ENCODE data around the gene FCGR3B. TPM values are rescaled to one million over a fixed set of nuclear protein-coding genes. Genes with fewer than 3 reads are reported as not detected.
"Not testable (repeated sequence)": the region's sequence is repeated elsewhere in the genome, so short reads cannot be mapped to it uniquely, and the experiment has no call there.

FCGR3B gene
- total RNA-seq, 2 donors from 2014 or later, result not detected

- not testable (repeated sequence) for DNase-seq
Measured at GRCh38 chr1:161671045-161672020, 40.4 kb upstream of the FCGR3B start.

DNA sequence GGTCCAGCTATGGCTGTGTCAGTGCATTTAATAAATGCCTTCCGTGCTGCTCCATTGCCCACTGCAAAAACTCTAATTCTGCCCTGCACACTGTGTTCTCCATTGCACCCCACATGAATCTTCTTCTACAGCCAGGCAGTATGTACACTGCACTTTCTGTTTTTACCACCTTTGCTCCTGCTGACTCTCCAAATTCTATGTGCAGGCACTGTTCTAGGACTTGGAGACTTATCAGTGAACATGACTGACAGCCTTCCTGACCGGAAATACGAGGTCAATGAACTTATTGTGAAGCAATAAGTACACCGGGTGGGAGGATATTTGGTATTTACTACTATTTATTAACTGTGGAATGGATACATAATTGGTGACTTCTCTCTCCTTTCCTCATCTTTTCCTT lies 33.7 kb upstream of the FCGR3B start:
- H3K27me3 ChIP-seq; H3K9me3 ChIP-seq; ATAC-seq; H3K4me3 ChIP-seq; H3K27ac ChIP-seq; H3K4me1 ChIP-seq; DNase-seq; intact Hi-C loops (cut with DNase I); H3K36me3 ChIP-seq (replicated peaks in 1 of 2; ENCODE audit: insufficient read depth in 1 of 2, low read depth in 2 of 2): not testable (repeated sequence)
- WGBS, 2 donors, result no CpG with 5 or more reads among the region's 4 CpGs

More at GRCh38 chr1:161671045-161672020, 40.4 kb upstream of the FCGR3B start:
- H3K36me3 ChIP-seq (replicated peaks in 1 of 2; ENCODE audit: insufficient read depth in 1 of 2, low read depth in 2 of 2); H3K4me1 ChIP-seq; H3K4me3 ChIP-seq; ATAC-seq; H3K9me3 ChIP-seq; intact Hi-C loops (cut with DNase I); H3K27me3 ChIP-seq; H3K27ac ChIP-seq: not testable (repeated sequence)
- 53 to 55% methylated on average over 9 to 13 of the region's 15 CpGs for WGBS, 2 donors

GRCh38 chr1:161663569-161663968 lies 32.6 kb upstream of the FCGR3B start:
- intact Hi-C loops (cut with DNase I); H3K4me1 ChIP-seq; DNase-seq; H3K9me3 ChIP-seq; ATAC-seq; H3K27ac ChIP-seq; H3K27me3 ChIP-seq; H3K4me3 ChIP-seq; H3K36me3 ChIP-seq (replicated peaks in 1 of 2; ENCODE audit: insufficient read depth in 1 of 2, low read depth in 2 of 2): not testable (repeated sequence)
- no CpG with 5 or more reads among the region's 1 CpG for WGBS, 2 donors

DNA sequence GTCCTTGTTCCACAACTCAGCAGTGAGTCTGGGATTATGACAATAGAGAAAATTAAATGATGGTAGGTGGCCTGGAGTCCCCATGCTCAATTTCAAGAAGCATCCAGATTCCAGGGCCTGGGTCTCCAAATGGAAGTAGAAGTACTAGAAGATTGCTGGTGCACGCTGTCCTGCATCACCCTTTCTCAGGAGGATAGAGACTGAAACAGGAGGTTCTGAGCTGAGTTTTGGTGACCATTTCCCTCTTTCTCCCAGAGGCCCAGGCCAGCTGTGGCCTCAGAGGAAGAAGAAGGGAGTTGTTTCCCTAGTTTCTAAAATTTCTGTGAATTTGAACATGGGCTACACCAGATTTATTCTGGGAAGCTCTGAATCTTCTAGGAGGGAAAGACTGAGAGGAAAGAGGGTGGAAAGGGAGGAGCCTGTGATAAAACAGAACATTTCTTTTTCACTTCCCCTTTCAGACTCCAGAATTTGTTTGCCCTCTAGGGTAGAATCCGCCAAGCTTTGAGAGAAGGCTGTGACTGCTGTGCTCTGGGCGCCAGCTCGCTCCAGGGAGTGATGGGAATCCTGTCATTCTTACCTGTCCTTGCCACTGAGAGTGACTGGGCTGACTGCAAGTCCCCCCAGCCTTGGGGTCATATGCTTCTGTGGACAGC lies 31.8 kb upstream of the FCGR3B start, which contains the start of gene FCGR2B:
FCGR2B (plus strand) TSS at position 460 of the 656 bp plus-strand sequence; CDS start at position 559, 99 bp downstream.
- DNase-seq; H3K9me3 ChIP-seq; H3K4me3 ChIP-seq; H3K27ac ChIP-seq; intact Hi-C loops (cut with DNase I); H3K36me3 ChIP-seq (replicated peaks in 1 of 2; ENCODE audit: insufficient read depth in 1 of 2, low read depth in 2 of 2); H3K4me1 ChIP-seq; H3K27me3 ChIP-seq; ATAC-seq: not testable (repeated sequence)
- WGBS, 2 donors, result no CpG with 5 or more reads among the region's 4 CpGs

GRCh38 chr1:161661660-161662311 lies 30.8 kb upstream of the FCGR3B start:
- H3K4me1 ChIP-seq; DNase-seq; intact Hi-C loops (cut with DNase I); H3K9me3 ChIP-seq; ATAC-seq; H3K27me3 ChIP-seq; H3K36me3 ChIP-seq (replicated peaks in 1 of 2; ENCODE audit: insufficient read depth in 1 of 2, low read depth in 2 of 2); H3K27ac ChIP-seq; H3K4me3 ChIP-seq: not testable (repeated sequence)
- 53% methylated on average over 3 of the region's 9 CpGs; no CpG with 5 or more reads in 1 of the 2 donors for WGBS, 2 donors

DNA sequence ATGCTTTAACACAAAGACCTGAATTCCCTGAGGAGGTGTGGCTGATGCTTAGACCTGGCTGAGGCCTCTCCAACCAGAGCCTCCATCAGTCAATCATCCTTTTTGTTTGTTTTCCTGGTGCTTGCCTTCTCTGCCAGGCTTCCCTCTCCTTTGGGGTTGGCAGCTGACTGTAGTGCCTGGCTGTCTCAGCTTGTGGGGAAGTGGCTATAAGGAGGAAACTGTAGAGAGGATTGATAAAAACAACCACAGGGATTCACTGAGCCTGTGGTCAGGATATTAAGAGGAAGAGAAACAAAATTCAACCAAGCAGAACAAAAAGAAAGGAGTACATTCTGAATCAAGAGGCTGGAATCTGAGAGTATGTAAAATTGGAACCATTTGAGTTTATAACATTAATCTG lies 27.5 kb upstream of the FCGR3B start:
- H3K4me1 ChIP-seq; H3K36me3 ChIP-seq (replicated peaks in 1 of 2; ENCODE audit: insufficient read depth in 1 of 2, low read depth in 2 of 2); intact Hi-C loops (cut with DNase I); DNase-seq; H3K4me3 ChIP-seq; H3K9me3 ChIP-seq; ATAC-seq; H3K27me3 ChIP-seq; H3K27ac ChIP-seq: not testable (repeated sequence)

DNA sequence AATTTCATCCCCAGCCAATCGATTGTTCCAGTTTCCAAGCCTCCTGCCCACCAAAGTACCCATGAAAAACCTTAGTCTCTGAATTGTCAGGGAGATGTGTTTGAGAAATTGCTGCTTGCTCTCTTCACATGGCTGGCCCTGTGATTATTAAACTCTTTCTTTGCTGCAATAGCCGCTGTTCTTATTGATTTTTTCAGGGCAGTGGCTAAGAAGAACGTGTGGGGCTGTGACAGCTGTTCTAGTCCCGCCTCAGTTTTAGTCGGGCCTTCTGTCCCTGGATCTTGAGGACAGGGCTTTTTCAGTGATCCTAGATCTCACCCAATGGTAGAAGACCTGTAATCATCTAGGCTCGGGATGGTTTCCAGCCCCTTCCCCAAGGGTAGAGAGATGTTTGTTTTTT lies 23.0 kb upstream of the FCGR3B start:
- H3K4me3 ChIP-seq; H3K9me3 ChIP-seq; H3K27ac ChIP-seq; H3K27me3 ChIP-seq; DNase-seq; ATAC-seq; intact Hi-C loops (cut with DNase I); H3K4me1 ChIP-seq; H3K36me3 ChIP-seq (replicated peaks in 1 of 2; ENCODE audit: insufficient read depth in 1 of 2, low read depth in 2 of 2): not testable (repeated sequence)
- 28 to 31% methylated on average over 1 to 6 of the region's 6 CpGs for WGBS, 2 donors

DNA sequence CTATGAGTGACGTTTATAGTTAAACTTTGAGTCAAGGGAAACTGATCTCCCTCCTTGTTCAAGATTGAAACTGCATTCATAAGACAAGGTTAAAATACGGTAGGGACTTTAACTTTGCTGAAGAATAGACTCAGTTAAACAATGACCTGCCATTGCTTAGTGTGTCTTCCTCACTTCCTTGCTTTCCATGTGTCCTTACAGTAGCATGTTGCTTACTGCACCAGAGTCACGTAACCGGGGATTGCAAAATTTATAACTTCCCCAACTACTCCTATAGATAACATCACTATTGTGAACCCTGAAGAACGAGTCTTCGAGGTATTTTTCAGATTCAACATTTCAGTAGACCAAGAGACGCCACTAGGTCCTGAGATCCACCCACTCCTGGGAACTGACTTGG lies 22.6 kb upstream of the FCGR3B start:
- H3K4me3 ChIP-seq; H3K4me1 ChIP-seq; ATAC-seq; H3K27ac ChIP-seq; intact Hi-C loops (cut with DNase I); H3K36me3 ChIP-seq (replicated peaks in 1 of 2; ENCODE audit: insufficient read depth in 1 of 2, low read depth in 2 of 2); DNase-seq; H3K27me3 ChIP-seq; H3K9me3 ChIP-seq: not testable (repeated sequence)
- 33 to 39% methylated on average over 2 of the region's 7 CpGs for WGBS, 2 donors

All from body of pancreas (tissue), 4 donors.